ENCODE measurements around the gene MAX. TPM values are rescaled to one million over a fixed set of nuclear protein-coding genes. Genes with fewer than 3 reads are reported as not detected.

Gene MAX
- total and polyA plus RNA-seq, 7 experiments from 2014 or later = 145 to 236 (median 193) TPM

GRCh38 chr14:65079768-65080167 lies 22.5 kb downstream of the MAX start:
- H3K9me3 ChIP-seq (ENCODE audit: control insufficient read depth in 2 of 3, low read length in 3 of 3) = no peaks in the 10 kb centered on the region
- Mint-ChIP-seq H3K36me3 (peaks cover 23 to 84% (median 57%) of the 10 kb centered on the region in 5 donors), H3K9me3 (peaks cover 0 to 2% (median 0%) of the 10 kb centered on the region in 11 donors), H3K27ac (peak overlapping the region; percentile 58 to 92 (median 81)), H3K4me1 (peaks cover 59 to 81% (median 72%) of the 10 kb centered on the region in 7 donors), H3K27me3 (no peaks in the 10 kb centered on the region), H3K4me3 (peak overlapping the region in 5 of 10 donors; percentile 0 to 65 (median 49))
- no peak overlapping the region for H3K4me3 ChIP-seq (ENCODE audit: low read length)
- ChIA-PET POLR2A (interaction anchor here (1.4 to 2.0 kb wide), 3 partner anchors 8 to 23 kb away, joined by 3 to 8 read pairs (median 4); partner anchors contain the start of gene MAX), CTCF (no interaction called here)
- DNase-seq = no peak
- peak; percentile 51 for ATAC-seq
- intact Hi-C loops (cut with micrococcal nuclease) = loop anchor here in 1 of 2 donors (2.0 kb wide), 1 partner anchor 13 kb away; no protein-coding TSS in a partner anchor
- peaks cover 0 to 42% of the 10 kb centered on the region in 2 donors for H3K4me1 ChIP-seq (ENCODE audit: control insufficient read depth in 2 of 2, insufficient read depth in 2 of 2, low read length in 2 of 2)
- H3K27me3 ChIP-seq (ENCODE audit: control insufficient read depth in 2 of 2, insufficient read depth in 2 of 2, low read length in 2 of 2) = no peaks in the 10 kb centered on the region
- no peak overlapping the region for H3K27ac ChIP-seq (ENCODE audit: low read depth, low read length)
- peaks cover 0 to 67% (median 11%) of the 10 kb centered on the region in 3 experiments for H3K36me3 ChIP-seq (ENCODE audit: control insufficient read depth in 2 of 3, insufficient read depth in 3 of 3, low read length in 3 of 3)

GRCh38 chr14:65079201-65079600 lies 23.1 kb downstream of the MAX start:
- CTCF ChIA-PET = interaction anchor here (0.6 kb wide), 1 partner anchor 1458 kb away, joined by 3 read pairs; no protein-coding TSS in a partner anchor
- POLR2A ChIA-PET = interaction anchor here (1.4 to 2.0 kb wide), 3 partner anchors 9 to 23 kb away, joined by 3 to 8 read pairs (median 4); partner anchors contain the start of gene MAX
- H3K36me3 Mint-ChIP-seq = peaks cover 23 to 84% (median 54%) of the 10 kb centered on the region in 5 donors
- H3K4me1 Mint-ChIP-seq = peaks cover 62 to 81% (median 72%) of the 10 kb centered on the region in 7 donors
- no peaks in the 10 kb centered on the region for H3K9me3 ChIP-seq (ENCODE audit: control insufficient read depth in 2 of 3, low read length in 3 of 3)
- H3K36me3 ChIP-seq (ENCODE audit: control insufficient read depth in 2 of 3, insufficient read depth in 3 of 3, low read length in 3 of 3) = peaks cover 0 to 72% (median 14%) of the 10 kb centered on the region in 3 experiments
- peaks cover 0 to 1% (median 0%) of the 10 kb centered on the region in 11 donors for H3K9me3 Mint-ChIP-seq
- peak overlapping the region in 8 of 10 donors; percentile 20 to 67 (median 54) for H3K4me3 Mint-ChIP-seq
- DNase-seq = peak in 3 of 9 donors; percentile 16 to 31 (median 23)
- H3K27ac Mint-ChIP-seq = peak overlapping the region; percentile 67 to 92 (median 86)
- H3K27me3 ChIP-seq (ENCODE audit: control insufficient read depth in 2 of 2, insufficient read depth in 2 of 2, low read length in 2 of 2) = no peaks in the 10 kb centered on the region
- H3K27ac ChIP-seq (ENCODE audit: low read depth, low read length) = no peak overlapping the region
- ATAC-seq = peak; percentile 48
- intact Hi-C loops (cut with micrococcal nuclease) = loop anchor here in 1 of 2 donors (2.0 kb wide), 1 partner anchor 14 kb away; no protein-coding TSS in a partner anchor
- peaks cover 0 to 41% of the 10 kb centered on the region in 2 donors for H3K4me1 ChIP-seq (ENCODE audit: control insufficient read depth in 2 of 2, insufficient read depth in 2 of 2, low read length in 2 of 2)
- no peaks in the 10 kb centered on the region for H3K27me3 Mint-ChIP-seq
- no peak overlapping the region for H3K4me3 ChIP-seq (ENCODE audit: low read length)

DNA sequence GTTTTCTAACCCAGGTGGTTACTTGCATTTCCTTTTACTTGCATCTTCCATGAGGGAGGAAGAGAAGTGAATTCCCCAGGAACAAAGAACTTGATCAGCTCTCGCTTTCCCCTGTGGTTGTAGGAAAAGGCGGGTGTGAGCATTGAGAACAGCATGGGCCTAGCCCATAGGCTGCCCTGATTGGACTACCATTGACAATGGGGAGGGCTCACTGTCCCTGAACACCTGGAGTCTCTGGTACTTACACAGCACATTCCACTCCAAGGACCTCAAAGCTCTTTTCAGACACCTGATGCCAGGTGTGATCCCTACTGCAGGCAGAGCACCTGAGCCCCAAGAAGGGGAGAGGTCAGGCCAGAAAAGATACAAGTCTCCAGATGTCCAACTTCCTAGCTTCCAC lies 25.0 kb downstream of the MAX start:
- H3K27ac Mint-ChIP-seq = peak overlapping the region in 1 of 9 donors; percentile 21

GRCh38 chr14:65075628-65076325 lies 26.5 kb downstream of the MAX start:
- H3K9me3 ChIP-seq (ENCODE audit: control insufficient read depth in 2 of 3, low read length in 3 of 3) = no peaks in the 10 kb centered on the region
- Mint-ChIP-seq H3K4me1 (peaks cover 37 to 60% (median 44%) of the 10 kb centered on the region in 7 donors), H3K27ac (peak overlapping the region in 4 of 9 donors; percentile 24 to 62 (median 52)), H3K9me3 (peaks cover 0 to 1% (median 0%) of the 10 kb centered on the region in 11 donors), H3K4me3 (no peak overlapping the region), H3K36me3 (peaks cover 20 to 65% (median 35%) of the 10 kb centered on the region in 5 donors), H3K27me3 (no peaks in the 10 kb centered on the region)
- ChIA-PET CTCF (no interaction called here), POLR2A (interaction anchor here (1.0 to 1.5 kb wide), 2 partner anchors 19 to 27 kb away, joined by 3 to 5 read pairs; partner anchors contain the start of gene MAX)
- peaks cover 0 to 20% of the 10 kb centered on the region in 2 donors for H3K4me1 ChIP-seq (ENCODE audit: control insufficient read depth in 2 of 2, insufficient read depth in 2 of 2, low read length in 2 of 2)
- intact Hi-C loops (cut with micrococcal nuclease) = no loop called here
- peaks cover 0 to 65% (median 11%) of the 10 kb centered on the region in 3 experiments for H3K36me3 ChIP-seq (ENCODE audit: control insufficient read depth in 2 of 3, insufficient read depth in 3 of 3, low read length in 3 of 3)
- no peaks in the 10 kb centered on the region for H3K27me3 ChIP-seq (ENCODE audit: control insufficient read depth in 2 of 2, insufficient read depth in 2 of 2, low read length in 2 of 2)
- ATAC-seq (no peak), DNase-seq (no peak)
- no peak overlapping the region for H3K4me3 ChIP-seq (ENCODE audit: low read length)
- H3K27ac ChIP-seq (ENCODE audit: low read depth, low read length) = no peak overlapping the region

More for the DNA sequence above, 25.0 kb downstream of the MAX start:
- Mint-ChIP-seq H3K4me1 (peaks cover 52 to 75% (median 59%) of the 10 kb centered on the region in 7 donors), H3K27me3 (no peaks in the 10 kb centered on the region), H3K9me3 (peaks cover 0 to 1% (median 0%) of the 10 kb centered on the region in 11 donors), H3K36me3 (peaks cover 28 to 78% (median 47%) of the 10 kb centered on the region in 5 donors), H3K4me3 (no peak overlapping the region)
- ATAC-seq (no peak), DNase-seq (no peak)
- intact Hi-C loops (cut with micrococcal nuclease) = no loop called here
- H3K9me3 ChIP-seq (ENCODE audit: control insufficient read depth in 2 of 3, low read length in 3 of 3) = no peaks in the 10 kb centered on the region
- H3K27me3 ChIP-seq (ENCODE audit: control insufficient read depth in 2 of 2, insufficient read depth in 2 of 2, low read length in 2 of 2) = no peaks in the 10 kb centered on the region
- peaks cover 0 to 73% (median 11%) of the 10 kb centered on the region in 3 experiments for H3K36me3 ChIP-seq (ENCODE audit: control insufficient read depth in 2 of 3, insufficient read depth in 3 of 3, low read length in 3 of 3)
- H3K4me3 ChIP-seq (ENCODE audit: low read length) = no peak overlapping the region
- H3K27ac ChIP-seq (ENCODE audit: low read depth, low read length) = no peak overlapping the region
- H3K4me1 ChIP-seq (ENCODE audit: control insufficient read depth in 2 of 2, insufficient read depth in 2 of 2, low read length in 2 of 2) = peaks cover 0 to 36% of the 10 kb centered on the region in 2 donors
- CTCF ChIA-PET = no interaction called here
- POLR2A ChIA-PET = no interaction called here

DNA sequence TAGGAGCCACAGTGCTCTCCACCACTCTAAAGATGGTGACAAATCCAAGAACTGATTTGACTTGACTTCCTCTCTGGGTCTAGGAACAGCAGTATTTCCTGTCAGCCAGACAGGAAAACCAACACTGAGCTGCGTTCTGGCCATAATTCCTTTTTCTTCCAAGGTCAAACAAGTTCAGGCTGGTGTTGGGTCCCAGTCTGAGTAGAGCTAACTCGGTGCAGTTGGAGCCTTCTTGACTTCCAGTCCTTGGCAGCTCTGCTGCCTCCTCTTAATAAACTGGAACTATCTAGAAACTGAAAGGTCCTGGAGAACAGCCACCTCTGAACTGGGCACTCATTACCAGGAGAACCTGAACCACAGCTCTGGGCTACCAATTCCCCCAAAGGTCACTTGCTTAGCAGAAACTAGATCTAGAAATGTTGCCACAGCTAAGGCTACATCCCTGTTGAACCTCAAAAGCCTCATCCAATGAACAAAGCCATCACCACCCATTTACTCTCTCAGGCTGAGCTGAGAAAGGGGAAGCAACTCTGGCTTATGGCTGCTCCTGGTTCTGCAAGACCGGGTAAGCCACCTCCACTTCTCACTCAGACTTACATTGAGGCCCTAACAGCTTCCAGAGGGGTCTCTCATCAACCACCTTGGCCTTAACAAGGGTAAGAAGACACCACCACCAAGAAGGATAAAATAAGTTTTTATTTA lies 27.7 kb downstream of the MAX start:
- H3K4me3 Mint-ChIP-seq = no peak overlapping the region

DNA sequence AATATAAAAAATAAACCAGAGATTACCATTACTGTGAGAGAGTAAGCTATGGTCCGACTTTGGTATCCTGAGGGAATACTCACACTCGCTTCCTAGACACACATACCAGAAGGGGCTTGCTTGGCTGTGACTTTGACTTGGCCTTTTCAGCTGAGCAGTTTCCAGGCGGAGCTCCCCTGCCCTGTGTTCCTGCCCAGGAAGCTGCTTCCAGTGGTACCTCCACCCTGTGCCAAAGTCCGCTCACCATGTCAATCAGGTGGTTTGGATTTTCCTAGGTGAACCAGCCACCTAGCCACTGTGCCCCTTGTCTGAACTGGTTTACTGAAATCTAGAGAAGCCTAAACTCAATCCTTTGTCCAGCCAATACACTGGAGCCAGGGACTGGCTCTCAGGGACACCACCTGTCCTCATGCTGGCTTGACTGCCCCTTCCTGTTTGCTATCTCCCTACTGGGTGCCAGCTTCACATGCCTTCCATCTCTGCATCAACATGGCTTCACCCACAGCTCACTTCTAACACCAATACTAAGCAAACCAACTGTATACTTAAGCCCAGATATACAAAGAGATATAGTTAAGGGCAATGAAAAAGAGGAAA lies 28.6 kb downstream of the MAX start:
- no peaks in the 10 kb centered on the region for H3K9me3 ChIP-seq (ENCODE audit: control insufficient read depth in 2 of 3, low read length in 3 of 3)
- no peaks in the 10 kb centered on the region for H3K27me3 ChIP-seq (ENCODE audit: control insufficient read depth in 2 of 2, insufficient read depth in 2 of 2, low read length in 2 of 2)
- H3K36me3 ChIP-seq (ENCODE audit: control insufficient read depth in 2 of 3, insufficient read depth in 3 of 3, low read length in 3 of 3) = peaks cover 0 to 72% (median 11%) of the 10 kb centered on the region in 3 experiments
- peaks cover 9 to 58% (median 18%) of the 10 kb centered on the region in 5 donors for H3K36me3 Mint-ChIP-seq
- peak overlapping the region in 1 of 10 donors; percentile 10 for H3K4me3 Mint-ChIP-seq
- ChIA-PET POLR2A (interaction anchor here (1.6 kb wide), 1 partner anchor 28 kb away, joined by 5 read pairs; no protein-coding TSS in a partner anchor), CTCF (no interaction called here)
- no peak for DNase-seq
- H3K27me3 Mint-ChIP-seq = no peaks in the 10 kb centered on the region
- no peak overlapping the region for H3K4me3 ChIP-seq (ENCODE audit: low read length)
- intact Hi-C loops (cut with micrococcal nuclease) = no loop called here
- H3K4me1 Mint-ChIP-seq = peaks cover 17 to 39% (median 25%) of the 10 kb centered on the region in 7 donors
- no peaks in the 10 kb centered on the region for H3K9me3 Mint-ChIP-seq
- H3K27ac Mint-ChIP-seq = peak overlapping the region in 6 of 9 donors; percentile 39 to 78 (median 62)
- H3K4me1 ChIP-seq (ENCODE audit: control insufficient read depth in 2 of 2, insufficient read depth in 2 of 2, low read length in 2 of 2) = no peaks in the 10 kb centered on the region
- H3K27ac ChIP-seq (ENCODE audit: low read depth, low read length) = no peak overlapping the region
- ATAC-seq = no peak

More for the DNA sequence above, 27.7 kb downstream of the MAX start:
- H3K27me3 Mint-ChIP-seq = no peaks in the 10 kb centered on the region
- Histone ChIP-seq H3K36me3 (ENCODE audit: control insufficient read depth in 2 of 3, insufficient read depth in 3 of 3, low read length in 3 of 3) (peaks cover 0 to 70% (median 11%) of the 10 kb centered on the region in 3 experiments), H3K27ac (ENCODE audit: low read depth, low read length) (no peak overlapping the region), H3K27me3 (ENCODE audit: control insufficient read depth in 2 of 2, insufficient read depth in 2 of 2, low read length in 2 of 2) (no peaks in the 10 kb centered on the region), H3K9me3 (ENCODE audit: control insufficient read depth in 2 of 3, low read length in 3 of 3) (no peaks in the 10 kb centered on the region), H3K4me1 (ENCODE audit: control insufficient read depth in 2 of 2, insufficient read depth in 2 of 2, low read length in 2 of 2) (peaks cover 0 to 9% of the 10 kb centered on the region in 2 donors), H3K4me3 (ENCODE audit: low read length) (no peak overlapping the region)
- H3K4me1 Mint-ChIP-seq = peaks cover 25 to 48% (median 33%) of the 10 kb centered on the region in 7 donors
- peak overlapping the region; percentile 39 to 78 (median 56) for H3K27ac Mint-ChIP-seq
- ATAC-seq (peak; percentile 51), DNase-seq (no peak)
- POLR2A ChIA-PET = interaction anchor here (0.9 to 1.6 kb wide), 2 partner anchors 20 to 27 kb away, joined by 3 to 5 read pairs; no protein-coding TSS in a partner anchor
- H3K9me3 Mint-ChIP-seq = peaks cover 0 to 1% (median 0%) of the 10 kb centered on the region in 11 donors
- intact Hi-C loops (cut with micrococcal nuclease) = no loop called here
- CTCF ChIA-PET = no interaction called here
- peaks cover 13 to 64% (median 23%) of the 10 kb centered on the region in 5 donors for H3K36me3 Mint-ChIP-seq

Data from naive thymus-derived CD4-positive, alpha-beta T cell (primary cell).